A673 (cell line): ENCODE data around the gene INTS6. TPM values are rescaled to one million over a fixed set of nuclear protein-coding genes. Genes with fewer than 3 reads are reported as not detected.

Experiments used
- BruUV-seq: library from RNA; stranded (reverse); fragments of 400-500 nt; replicated peaks from 2 replicates; lab custom pipeline; 2021; lab: Mats Ljungman, UMichigan
- CTCF ChIA-PET: fragments of 300-600 bp; sonication (Branson Sonifier 250); formaldehyde crosslinking; loops from one replicate; lab custom pipeline; 2022; ENCODE audit warnings: antibody characterized with exemption; lab: Charles Lee
- POLR2A ChIA-PET: fragments of 300-600 bp; sonication (Branson Sonifier 250); formaldehyde crosslinking; loops from one replicate; lab custom pipeline; 2022; ENCODE audit warnings: antibody characterized with exemption; ENCODE audit not compliant: low non-redundant PET; lab: Charles Lee
- DNase-seq: peaks from one replicate; pipeline ENCODE4 v3.0.0-alpha.2; 2015; ENCODE audit warnings: low spot score
- H3K27ac ChIP-seq: fragments of 200-600 bp; sonication (generic); 2 replicates; pipeline ENCODE4 v1.5.1; 2016; ENCODE audit warnings: mixed run types, low read depth, mild to moderate bottlenecking, mixed read lengths, antibody characterized with exemption, low read length; ENCODE audit not compliant: poor library complexity, severe bottlenecking
- H3K27me3 ChIP-seq: fragments of 200-600 bp; sonication (generic); replicated peaks from 2 replicates; pipeline ENCODE4 v1.6.1; 2017; ENCODE audit warnings: mixed run types, low read depth, mild to moderate bottlenecking, mixed read lengths, antibody characterized with exemption, low read length; ENCODE audit not compliant: insufficient read depth, poor library complexity
- H3K36me3 ChIP-seq: fragments of 200-600 bp; sonication (generic); 2 replicates; pipeline ENCODE4 v1.6.1; 2016; ENCODE audit warnings: mixed run types, mild to moderate bottlenecking, mixed read lengths, antibody characterized with exemption, low read length; ENCODE audit not compliant: insufficient read depth, poor library complexity, severe bottlenecking
- H3K4me1 ChIP-seq: fragments of 200-600 bp; sonication (generic); 2 replicates; pipeline ENCODE4 v1.6.1; 2017; ENCODE audit warnings: mixed run types, mild to moderate bottlenecking, mixed read lengths, antibody characterized with exemption, low read length; ENCODE audit not compliant: insufficient read depth, poor library complexity, severe bottlenecking
- H3K4me3 ChIP-seq: fragments of 200-600 bp; sonication (generic); 2 replicates; pipeline ENCODE4 v1.5.1; 2016; ENCODE audit warnings: low read depth, mixed run types, mild to moderate bottlenecking, mixed read lengths, low read length; ENCODE audit not compliant: poor library complexity, severe bottlenecking
- H3K9me3 ChIP-seq: fragments of 200-600 bp; sonication (generic); 2 replicates; pipeline ENCODE4 v1.6.1; 2016; ENCODE audit warnings: mixed run types, low read depth, mild to moderate bottlenecking, mixed read lengths, antibody characterized with exemption, low read length; ENCODE audit not compliant: poor library complexity, severe bottlenecking
- CTCF ChIP-seq: fragments of 300-800, 200-600 bp; sonication (generic); conservative IDR thresholded peaks from 2 replicates; pipeline ENCODE4 v1.5.1; 2017; ENCODE audit warnings: low read depth, mild to moderate bottlenecking, antibody characterized with exemption, low read length, moderate library complexity, mixed read lengths
- EZH2 ChIP-seq: fragments of 200-600 bp; sonication (generic); IDR thresholded peaks from 2 replicates; pipeline ENCODE4 v1.6.1; 2017; ENCODE audit warnings: borderline replicate concordance, low read depth, mild to moderate bottlenecking, mixed read lengths, antibody characterized with exemption, low read length; ENCODE audit not compliant: poor library complexity, severe bottlenecking
- intact Hi-C: fragments of 100-400 bp; cut with micrococcal nuclease; formaldehyde crosslinking; loops from one replicate; pipeline ENCODE4 v1.10.0; 2022; ENCODE audit not compliant: unreplicated experiment
- total RNA-seq: library from RNA; stranded (reverse); gene quantifications from 2 replicates; pipeline ENCODE4 v1.2.3, GENCODE V29; 2021

Gene INTS6
- total RNA-seq, 1 experiment from 2014 or later = 90.4 TPM

GRCh38 chr13:51360489-51360888, 92.3 kb downstream of the INTS6 start:
- TF ChIP-seq EZH2 (no peak), CTCF (no peak)
- intact Hi-C loops = no loop called here
- POLR2A ChIA-PET = no interaction called here
- Histone ChIP-seq H3K27ac (no peak overlapping the region), H3K4me1 (no peaks in the 10 kb centered on the region), H3K9me3 (no peaks in the 10 kb centered on the region), H3K4me3 (no peak overlapping the region), H3K27me3 (no peaks in the 10 kb centered on the region), H3K36me3 (peaks cover 44% of the 10 kb centered on the region)
- no TSS peak for BruUV-seq
- CTCF ChIA-PET = interaction anchor here (0.5 kb wide), 1 partner anchor 1243 kb away, joined by 3 read pairs; no protein-coding TSS in a partner anchor
- no peak for DNase-seq

DNA sequence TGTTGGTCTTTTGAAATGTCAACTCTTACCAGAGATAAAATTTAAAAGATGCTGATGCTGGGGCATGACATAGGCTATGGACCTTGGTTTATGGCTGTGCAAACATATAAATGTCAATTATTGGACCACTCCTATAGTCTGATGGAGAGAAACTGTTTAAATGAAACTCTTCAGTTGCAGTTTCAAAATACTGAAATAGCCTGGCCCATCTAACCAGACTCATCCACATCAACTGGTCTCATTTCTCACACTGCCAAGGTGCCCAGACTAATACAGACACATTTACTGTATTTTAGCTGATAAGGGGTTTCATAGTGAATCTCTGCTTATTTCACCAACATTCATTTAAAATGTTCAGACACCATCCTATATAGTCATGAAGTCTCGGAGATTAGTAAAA, 93.5 kb downstream of the INTS6 start:
- H3K27ac ChIP-seq = no peak overlapping the region
- H3K4me3 ChIP-seq = no peak overlapping the region
- TF ChIP-seq CTCF (no peak), EZH2 (no peak)
- H3K36me3 ChIP-seq = peaks cover 33% of the 10 kb centered on the region
- CTCF ChIA-PET = no interaction called here
- H3K9me3 ChIP-seq = no peaks in the 10 kb centered on the region
- DNase-seq = no peak
- H3K4me1 ChIP-seq = no peaks in the 10 kb centered on the region
- BruUV-seq = no TSS peak
- intact Hi-C loops = no loop called here
- no peaks in the 10 kb centered on the region for H3K27me3 ChIP-seq
- POLR2A ChIA-PET = no interaction called here

DNA sequence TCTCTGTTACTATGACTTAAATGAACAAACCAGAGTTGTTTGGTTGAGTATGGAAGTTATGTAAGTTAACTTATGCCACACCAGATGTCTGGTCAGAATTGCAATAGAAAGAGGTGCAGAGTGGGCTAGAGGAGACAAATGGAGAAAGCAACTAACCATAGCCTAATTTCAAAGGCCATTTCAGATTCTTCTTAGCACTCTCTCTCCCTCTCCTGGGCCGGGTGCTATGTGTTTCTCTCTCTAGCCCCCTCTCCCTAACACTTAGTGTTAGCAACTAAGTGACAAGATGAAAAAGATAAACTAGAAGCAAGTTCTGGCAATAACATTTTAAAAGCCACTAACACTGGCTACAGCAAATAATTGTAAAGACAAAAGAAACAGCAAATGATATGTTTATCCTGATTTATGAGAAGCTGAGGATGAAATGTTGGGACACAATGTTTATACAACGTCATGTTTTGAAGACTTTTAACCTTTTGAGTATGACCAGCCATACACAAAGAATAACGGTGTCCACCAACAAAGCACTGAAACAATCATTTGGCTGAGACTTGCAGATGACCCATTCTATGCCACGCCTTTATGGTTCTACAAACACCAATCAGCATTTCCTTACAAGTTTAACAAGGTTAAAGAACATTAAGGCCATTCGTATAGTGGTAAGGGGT, 94.8 kb downstream of the INTS6 start:
- no peaks in the 10 kb centered on the region for H3K4me1 ChIP-seq
- H3K9me3 ChIP-seq = no peaks in the 10 kb centered on the region

More for the DNA sequence above, 94.8 kb downstream of the INTS6 start:
- POLR2A ChIA-PET = interaction anchor here (0.6 kb wide), 1 partner anchor 566 kb away, joined by 6 read pairs; no protein-coding TSS in a partner anchor
- DNase-seq = no peak
- Histone ChIP-seq H3K4me3 (no peak overlapping the region), H3K36me3 (peaks cover 20% of the 10 kb centered on the region), H3K27ac (no peak overlapping the region), H3K27me3 (no peaks in the 10 kb centered on the region)
- CTCF ChIA-PET = no interaction called here
- TF ChIP-seq CTCF (no peak), EZH2 (no peak)
- no TSS peak for BruUV-seq
- intact Hi-C loops = no loop called here
